ENCODE results near the gene CACNA1E. TPM values are rescaled to one million over a fixed set of nuclear protein-coding genes. Genes with fewer than 3 reads are reported as not detected.

CACNA1E gene
- total RNA-seq, 1 donor from 2014 or later, result not detected

DNA sequence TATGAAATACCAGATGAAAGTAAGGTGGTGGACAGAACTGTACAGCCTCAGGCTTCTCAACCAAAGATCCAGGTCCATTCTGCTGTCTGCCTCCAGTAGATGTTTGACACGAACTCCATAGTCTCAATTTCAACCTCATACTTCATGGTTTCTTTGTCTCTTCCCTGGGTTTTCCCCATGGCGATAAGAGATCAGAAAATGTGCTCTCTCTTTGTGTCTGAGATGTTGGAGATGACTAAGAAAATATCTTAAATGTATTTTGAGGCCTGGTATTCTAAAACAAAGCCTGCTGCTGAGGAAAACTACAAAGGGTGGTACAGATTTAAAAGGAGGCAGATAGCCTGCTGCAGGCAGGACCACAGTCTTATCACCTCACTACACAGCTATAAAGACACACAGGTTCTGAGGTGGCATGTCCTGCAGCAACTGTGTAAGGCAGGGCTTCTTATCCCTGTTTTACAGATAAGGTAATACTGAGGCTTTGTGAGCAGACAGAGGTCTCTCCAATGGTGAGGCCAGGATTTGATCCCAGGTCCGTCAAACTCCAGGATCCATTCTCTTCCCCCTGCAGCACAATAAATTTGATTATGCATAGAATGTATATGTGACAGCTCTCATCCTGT is 40.0 kb upstream of the CACNA1E start:
- H3K27me3 Mint-ChIP-seq (ENCODE audit: low read depth), result peaks cover 4% of the 10 kb centered on the region
- TF ChIP-seq, protein P1, sequence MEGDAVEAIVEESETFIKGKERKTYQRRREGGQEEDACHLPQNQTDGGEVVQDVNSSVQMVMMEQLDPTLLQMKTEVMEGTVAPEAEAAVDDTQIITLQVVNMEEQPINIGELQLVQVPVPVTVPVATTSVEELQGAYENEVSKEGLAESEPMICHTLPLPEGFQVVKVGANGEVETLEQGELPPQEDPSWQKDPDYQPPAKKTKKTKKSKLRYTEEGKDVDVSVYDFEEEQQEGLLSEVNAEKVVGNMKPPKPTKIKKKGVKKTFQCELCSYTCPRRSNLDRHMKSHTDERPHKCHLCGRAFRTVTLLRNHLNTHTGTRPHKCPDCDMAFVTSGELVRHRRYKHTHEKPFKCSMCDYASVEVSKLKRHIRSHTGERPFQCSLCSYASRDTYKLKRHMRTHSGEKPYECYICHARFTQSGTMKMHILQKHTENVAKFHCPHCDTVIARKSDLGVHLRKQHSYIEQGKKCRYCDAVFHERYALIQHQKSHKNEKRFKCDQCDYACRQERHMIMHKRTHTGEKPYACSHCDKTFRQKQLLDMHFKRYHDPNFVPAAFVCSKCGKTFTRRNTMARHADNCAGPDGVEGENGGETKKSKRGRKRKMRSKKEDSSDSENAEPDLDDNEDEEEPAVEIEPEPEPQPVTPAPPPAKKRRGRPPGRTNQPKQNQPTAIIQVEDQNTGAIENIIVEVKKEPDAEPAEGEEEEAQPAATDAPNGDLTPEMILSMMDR (IDR thresholded peaks at IDR 0.05), result no peak
- no peaks in the 10 kb centered on the region for H3K4me1 Mint-ChIP-seq (ENCODE audit: low read depth)
- no peak for DNase-seq (ENCODE audit: low spot score)
- H3K27ac Mint-ChIP-seq (ENCODE audit: unreplicated experiment), result no peak overlapping the region
- H3K36me3 Mint-ChIP-seq (ENCODE audit: low read depth), result no peaks in the 10 kb centered on the region
- no peaks in the 10 kb centered on the region for H3K9me3 Mint-ChIP-seq (ENCODE audit: low read depth)
- no peak overlapping the region for H3K4me3 Mint-ChIP-seq (ENCODE audit: unreplicated experiment)

GRCh38 chr1:181445436-181445835 is 37.9 kb upstream of the CACNA1E start:
- H3K4me3 Mint-ChIP-seq (ENCODE audit: unreplicated experiment), result no peak overlapping the region
- DNase-seq (ENCODE audit: low spot score), result no peak
- TF ChIP-seq, protein P1 (IDR thresholded peaks at IDR 0.05), result no peak
- peaks cover 4% of the 10 kb centered on the region for H3K27me3 Mint-ChIP-seq (ENCODE audit: low read depth)
- H3K27ac Mint-ChIP-seq (ENCODE audit: unreplicated experiment), result no peak overlapping the region
- no peaks in the 10 kb centered on the region for H3K9me3 Mint-ChIP-seq (ENCODE audit: low read depth)
- H3K36me3 Mint-ChIP-seq (ENCODE audit: low read depth), result no peaks in the 10 kb centered on the region
- H3K4me1 Mint-ChIP-seq (ENCODE audit: low read depth), result no peaks in the 10 kb centered on the region

- Mint-ChIP-seq H3K36me3 (ENCODE audit: low read depth) (no peaks in the 10 kb centered on the region), H3K27me3 (ENCODE audit: low read depth) (peaks cover 4% of the 10 kb centered on the region), H3K4me1 (ENCODE audit: low read depth) (no peaks in the 10 kb centered on the region), H3K4me3 (ENCODE audit: unreplicated experiment) (no peak overlapping the region), H3K27ac (ENCODE audit: unreplicated experiment) (no peak overlapping the region), H3K9me3 (ENCODE audit: low read depth) (no peaks in the 10 kb centered on the region)
- TF ChIP-seq, protein P1 (IDR thresholded peaks at IDR 0.05), result no peak
- DNase-seq (ENCODE audit: low spot score), result no peak
Observed at GRCh38 chr1:181448461-181448860, 34.9 kb upstream of the CACNA1E start.

- Mint-ChIP-seq H3K4me1 (ENCODE audit: low read depth) (no peaks in the 10 kb centered on the region), H3K27me3 (ENCODE audit: low read depth) (no peaks in the 10 kb centered on the region), H3K36me3 (ENCODE audit: low read depth) (no peaks in the 10 kb centered on the region), H3K9me3 (ENCODE audit: low read depth) (peaks cover 6% of the 10 kb centered on the region), H3K4me3 (ENCODE audit: unreplicated experiment) (no peak overlapping the region), H3K27ac (ENCODE audit: unreplicated experiment) (no peak overlapping the region)
- TF ChIP-seq, protein P1 (IDR thresholded peaks at IDR 0.05), result no peak
- DNase-seq (ENCODE audit: low spot score), result no peak
Observed at GRCh38 chr1:181451661-181452230, 31.6 kb upstream of the CACNA1E start.

GRCh38 chr1:181452746-181453145 is 30.6 kb upstream of the CACNA1E start:
- H3K9me3 Mint-ChIP-seq (ENCODE audit: low read depth), result peaks cover 11% of the 10 kb centered on the region
- no peaks in the 10 kb centered on the region for H3K27me3 Mint-ChIP-seq (ENCODE audit: low read depth)
- no peaks in the 10 kb centered on the region for H3K4me1 Mint-ChIP-seq (ENCODE audit: low read depth)
- H3K36me3 Mint-ChIP-seq (ENCODE audit: low read depth), result no peaks in the 10 kb centered on the region
- H3K27ac Mint-ChIP-seq (ENCODE audit: unreplicated experiment), result no peak overlapping the region
- H3K4me3 Mint-ChIP-seq (ENCODE audit: unreplicated experiment), result no peak overlapping the region
- TF ChIP-seq, protein P1 (IDR thresholded peaks at IDR 0.05), result no peak
- no peak for DNase-seq (ENCODE audit: low spot score)
